NCI-H524 (cell line): ENCODE measurements around the gene TMTC1.
A peak's percentile ranks its signal among the peaks of the same experiment; 100 is the strongest.

Experiments
- DNase-seq, 2 experiments: peaks; one replicate each; lab custom pipeline; 2025; lab: John Stamatoyannopoulos, UW

TMTC1 gene

GRCh38 chr12:29741342-29742241 is 42.1 kb downstream of the TMTC1 start:
- no peak for DNase-seq

- no peak for DNase-seq
Measured at GRCh38 chr12:29739279-29739991, 44.3 kb downstream of the TMTC1 start.

DNA sequence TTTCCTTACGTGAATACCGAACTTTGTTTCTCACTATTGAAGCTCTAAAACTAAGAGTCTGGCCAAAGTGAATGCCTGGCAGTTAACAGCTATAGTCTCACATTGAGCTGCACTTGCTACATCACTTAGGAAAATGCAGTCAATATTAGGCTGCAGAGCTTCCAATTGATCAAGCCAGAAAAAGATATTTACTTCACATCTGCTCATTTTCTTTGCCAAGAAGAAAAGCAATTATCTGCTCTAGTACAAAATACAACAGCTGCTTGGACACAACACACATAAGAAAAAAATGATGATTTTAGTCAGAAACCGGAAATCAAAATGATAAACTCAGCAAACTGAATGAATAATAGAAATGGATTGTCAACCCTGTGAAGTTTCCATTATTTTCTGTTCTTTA is 45.4 kb downstream of the TMTC1 start:
- no peak for DNase-seq

- no peak for DNase-seq
Measured at GRCh38 chr12:29737644-29738043, 46.1 kb downstream of the TMTC1 start.

GRCh38 chr12:29735604-29736003 is 48.1 kb downstream of the TMTC1 start:
- DNase-seq: no peak

- DNase-seq: no peak
Measured at GRCh38 chr12:29734734-29735133, 49.0 kb downstream of the TMTC1 start.

GRCh38 chr12:29734305-29734704 is 49.4 kb downstream of the TMTC1 start:
- no peak for DNase-seq

DNA sequence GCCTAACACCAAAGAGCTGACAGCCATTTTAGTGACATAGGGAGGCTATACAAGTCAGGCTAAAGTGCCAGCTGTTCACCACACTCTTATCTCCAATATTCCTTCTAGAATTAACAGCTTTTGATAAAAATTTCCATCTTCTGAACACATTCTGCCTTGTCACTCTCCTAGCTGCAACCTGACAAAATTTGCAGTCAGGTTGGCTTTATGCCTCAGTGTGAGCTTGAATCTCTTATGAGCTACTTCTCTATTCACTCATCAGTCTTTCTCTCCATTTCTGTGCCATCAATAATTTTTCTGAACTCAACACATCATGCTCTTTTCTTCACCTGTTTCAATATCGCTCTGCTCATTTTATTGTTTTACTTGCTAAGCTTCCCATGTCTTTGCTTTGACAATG is 50.2 kb downstream of the TMTC1 start:
- DNase-seq: no peak

- DNase-seq: no peak
Measured at GRCh38 chr12:29733060-29733459, 50.7 kb downstream of the TMTC1 start.

GRCh38 chr12:29732593-29732992 is 51.1 kb downstream of the TMTC1 start:
- DNase-seq: no peak

DNA sequence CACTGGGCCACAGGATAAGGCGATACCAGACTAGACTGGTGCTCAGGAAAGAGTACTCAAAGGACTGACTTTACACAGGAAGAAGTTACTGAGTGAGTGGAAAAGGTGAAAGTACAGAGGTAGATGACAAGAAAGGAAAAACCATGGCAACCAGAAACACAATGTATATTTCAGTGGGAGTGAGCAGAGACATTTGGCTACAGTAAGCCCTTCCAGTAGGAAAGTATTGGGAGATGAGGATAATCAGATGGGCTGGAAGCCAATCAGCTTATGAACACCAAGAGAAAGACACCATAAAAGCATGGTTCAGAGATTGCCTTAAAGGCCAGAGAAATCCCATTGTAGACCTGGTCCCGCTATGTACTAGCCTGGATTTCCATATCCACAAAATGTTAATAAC is 51.6 kb downstream of the TMTC1 start:
- DNase-seq: no peak

- no peak for DNase-seq
Measured at GRCh38 chr12:29731591-29731990, 52.2 kb downstream of the TMTC1 start.

- no peak for DNase-seq
Measured at GRCh38 chr12:29730481-29730880, 53.3 kb downstream of the TMTC1 start.

GRCh38 chr12:29728030-29728429 is 55.7 kb downstream of the TMTC1 start:
- peak in 1 of 2 experiments; percentile 17 for DNase-seq

DNA sequence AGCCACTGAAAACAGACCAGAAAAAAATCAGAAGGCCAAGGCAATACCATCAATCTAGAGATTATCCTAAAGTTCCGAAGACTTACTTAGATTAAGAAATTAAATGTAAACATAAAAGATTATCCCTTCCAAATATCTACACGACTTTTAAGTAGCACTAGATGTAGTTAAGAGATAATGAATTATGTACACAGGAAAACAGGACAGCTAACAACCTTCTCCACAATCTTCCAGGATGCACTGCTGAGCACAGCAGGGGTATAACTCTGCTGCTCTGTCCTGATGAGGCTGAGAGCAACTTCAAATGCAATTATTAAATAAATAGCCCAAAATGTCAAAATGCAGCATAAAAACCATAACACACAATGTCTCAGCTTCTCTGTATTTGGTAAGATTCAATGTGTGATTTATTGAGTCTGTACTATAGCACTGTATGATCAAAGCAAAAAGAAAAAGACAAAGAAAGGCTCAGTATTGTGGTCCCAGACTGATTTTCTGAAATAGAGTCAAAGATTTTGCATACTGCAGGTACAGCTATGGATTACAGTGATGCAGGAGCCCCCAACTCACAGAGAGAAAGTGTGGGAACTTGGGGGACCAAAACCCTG is 56.9 kb downstream of the TMTC1 start:
- DNase-seq: no peak

DNA sequence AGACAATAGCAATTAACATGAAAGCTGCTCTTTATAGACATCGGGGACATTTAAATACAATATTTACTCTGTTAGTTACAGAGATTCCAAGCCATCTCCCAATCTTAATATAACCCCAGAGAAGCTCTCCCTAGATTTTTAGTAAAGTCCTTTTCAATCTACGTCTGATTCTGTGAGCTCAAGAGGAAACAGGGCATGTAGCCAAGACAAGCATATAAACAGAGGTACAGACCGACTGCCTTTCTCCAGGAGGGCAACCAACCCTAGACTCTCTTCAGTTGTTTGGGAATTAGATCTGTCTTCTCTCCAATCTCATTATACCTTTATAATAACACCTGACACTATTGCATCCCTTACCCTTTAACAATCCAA is 57.4 kb downstream of the TMTC1 start:
- no peak for DNase-seq

GRCh38 chr12:29725587-29726320 is 58.0 kb downstream of the TMTC1 start:
- peak in 1 of 2 experiments; percentile 22 for DNase-seq

- no peak for DNase-seq
Measured at GRCh38 chr12:29722164-29722563, 61.6 kb downstream of the TMTC1 start.

GRCh38 chr12:29719381-29719780 is 64.4 kb downstream of the TMTC1 start:
- DNase-seq: no peak

DNA sequence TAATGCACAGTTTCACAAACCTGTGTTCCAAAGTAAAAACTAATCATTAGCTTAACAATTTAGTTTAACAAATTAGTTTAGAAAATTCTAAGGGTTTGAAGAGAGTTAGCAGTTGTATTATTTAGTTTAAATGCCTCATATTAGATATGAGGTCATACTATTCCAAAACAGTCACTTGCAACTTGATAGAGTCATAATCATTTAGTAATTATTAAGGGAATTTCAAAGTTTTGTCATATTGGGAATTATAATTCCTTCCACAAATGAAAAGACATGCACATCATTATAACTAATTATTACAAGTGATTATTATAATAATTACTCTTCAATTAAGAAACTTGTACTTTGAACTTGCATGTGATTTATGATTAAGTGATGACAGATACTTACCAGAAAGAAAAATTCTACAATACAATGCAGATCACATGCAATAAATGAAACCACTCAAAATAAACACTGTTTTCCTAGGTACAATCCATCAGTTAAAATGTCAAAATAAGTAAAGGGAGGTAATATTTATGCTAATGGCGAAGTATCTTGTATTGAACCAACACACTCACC is 66.1 kb downstream of the TMTC1 start:
- no peak for DNase-seq

- no peak for DNase-seq
Measured at GRCh38 chr12:29714966-29715365, 68.8 kb downstream of the TMTC1 start.

DNA sequence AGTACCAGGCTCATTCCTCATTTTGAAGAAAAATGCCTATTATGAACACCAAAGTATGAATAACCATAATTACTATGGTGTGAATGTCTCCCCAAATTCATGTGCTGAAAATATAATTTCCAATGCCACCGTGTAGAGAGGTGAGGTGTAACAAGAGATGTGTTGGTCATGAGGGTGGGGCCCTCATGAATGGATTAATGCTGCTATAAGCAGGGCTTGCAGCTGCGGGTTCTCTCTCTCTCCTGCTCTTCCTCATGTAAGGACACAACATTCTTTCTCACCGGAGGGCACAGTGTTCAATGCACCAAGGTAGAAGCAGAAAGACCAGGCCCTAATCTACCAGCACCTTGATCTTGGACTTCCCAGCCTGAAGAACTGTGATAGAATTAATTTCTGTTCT is 70.0 kb downstream of the TMTC1 start:
- DNase-seq: no peak
